HFF-Myc (cell line): ENCODE measurements around the gene FASTK.

Source experiments
- DNase-seq: peaks from one replicate; pipeline ENCODE4 v3.0.0-alpha.2; 2011; ENCODE audit warnings: low read depth; ENCODE audit errors: extremely low read depth
- H3K4me3 ChIP-seq: replicated peaks from 2 replicates; pipeline ENCODE4 v1.5.1; 2011; ENCODE audit warnings: low read depth, mild to moderate bottlenecking, control low read depth, low read length
- TF ChIP-seq, protein P1 (sequence below): IDR thresholded peaks from 2 replicates; pipeline ENCODE4 v1.5.1; 2012; ENCODE audit warnings: mild to moderate bottlenecking, low read depth, low read length, control low read depth; ENCODE audit errors: missing control alignments

Gene FASTK

DNA sequence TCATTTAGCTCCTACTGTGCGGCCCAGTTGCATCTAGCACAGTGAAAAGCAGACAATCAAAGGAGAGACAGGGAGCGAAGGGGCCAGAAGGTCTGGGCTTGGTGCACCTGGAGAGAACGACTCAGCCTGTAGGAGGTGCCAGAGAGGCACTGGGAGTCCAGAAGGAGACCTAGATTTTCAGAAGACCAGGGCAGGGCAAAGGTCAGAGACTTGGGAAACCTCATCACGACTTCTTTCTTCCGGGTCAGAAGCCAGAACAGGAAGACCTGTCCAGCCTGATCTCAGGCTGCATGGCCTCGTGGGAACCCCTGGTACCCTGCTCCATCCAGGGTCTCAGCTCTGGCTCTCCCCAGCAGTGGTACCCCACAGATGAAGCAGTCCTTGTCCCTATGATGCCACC, 10.8 kb upstream of the FASTK start:
- TF ChIP-seq, protein P1, sequence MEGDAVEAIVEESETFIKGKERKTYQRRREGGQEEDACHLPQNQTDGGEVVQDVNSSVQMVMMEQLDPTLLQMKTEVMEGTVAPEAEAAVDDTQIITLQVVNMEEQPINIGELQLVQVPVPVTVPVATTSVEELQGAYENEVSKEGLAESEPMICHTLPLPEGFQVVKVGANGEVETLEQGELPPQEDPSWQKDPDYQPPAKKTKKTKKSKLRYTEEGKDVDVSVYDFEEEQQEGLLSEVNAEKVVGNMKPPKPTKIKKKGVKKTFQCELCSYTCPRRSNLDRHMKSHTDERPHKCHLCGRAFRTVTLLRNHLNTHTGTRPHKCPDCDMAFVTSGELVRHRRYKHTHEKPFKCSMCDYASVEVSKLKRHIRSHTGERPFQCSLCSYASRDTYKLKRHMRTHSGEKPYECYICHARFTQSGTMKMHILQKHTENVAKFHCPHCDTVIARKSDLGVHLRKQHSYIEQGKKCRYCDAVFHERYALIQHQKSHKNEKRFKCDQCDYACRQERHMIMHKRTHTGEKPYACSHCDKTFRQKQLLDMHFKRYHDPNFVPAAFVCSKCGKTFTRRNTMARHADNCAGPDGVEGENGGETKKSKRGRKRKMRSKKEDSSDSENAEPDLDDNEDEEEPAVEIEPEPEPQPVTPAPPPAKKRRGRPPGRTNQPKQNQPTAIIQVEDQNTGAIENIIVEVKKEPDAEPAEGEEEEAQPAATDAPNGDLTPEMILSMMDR: peak; percentile 72
- H3K4me3 ChIP-seq: no peak overlapping the region
- no peak for DNase-seq

DNA sequence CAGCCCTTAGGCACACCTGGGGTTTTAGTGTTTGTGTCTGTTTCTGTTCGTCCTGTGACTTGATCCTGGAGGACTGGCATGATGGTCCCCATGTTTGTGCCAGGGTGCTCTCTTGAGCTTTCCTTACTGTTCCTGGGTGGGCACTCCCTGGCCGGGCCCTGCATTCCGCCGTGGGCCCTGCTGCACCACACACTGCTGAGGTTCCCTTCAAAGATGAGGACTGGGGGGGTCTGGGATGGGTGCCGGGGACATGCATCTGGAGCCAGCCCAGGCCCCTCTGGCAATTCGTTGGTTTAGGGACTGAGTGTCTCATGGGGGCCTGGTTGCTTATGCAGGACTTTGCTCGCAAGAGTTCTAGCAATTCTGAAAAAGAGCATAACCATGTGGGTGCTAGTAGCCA, 10.4 kb upstream of the FASTK start:
- no peak for DNase-seq
- no peak overlapping the region for H3K4me3 ChIP-seq
- TF ChIP-seq, protein P1: no peak

DNA sequence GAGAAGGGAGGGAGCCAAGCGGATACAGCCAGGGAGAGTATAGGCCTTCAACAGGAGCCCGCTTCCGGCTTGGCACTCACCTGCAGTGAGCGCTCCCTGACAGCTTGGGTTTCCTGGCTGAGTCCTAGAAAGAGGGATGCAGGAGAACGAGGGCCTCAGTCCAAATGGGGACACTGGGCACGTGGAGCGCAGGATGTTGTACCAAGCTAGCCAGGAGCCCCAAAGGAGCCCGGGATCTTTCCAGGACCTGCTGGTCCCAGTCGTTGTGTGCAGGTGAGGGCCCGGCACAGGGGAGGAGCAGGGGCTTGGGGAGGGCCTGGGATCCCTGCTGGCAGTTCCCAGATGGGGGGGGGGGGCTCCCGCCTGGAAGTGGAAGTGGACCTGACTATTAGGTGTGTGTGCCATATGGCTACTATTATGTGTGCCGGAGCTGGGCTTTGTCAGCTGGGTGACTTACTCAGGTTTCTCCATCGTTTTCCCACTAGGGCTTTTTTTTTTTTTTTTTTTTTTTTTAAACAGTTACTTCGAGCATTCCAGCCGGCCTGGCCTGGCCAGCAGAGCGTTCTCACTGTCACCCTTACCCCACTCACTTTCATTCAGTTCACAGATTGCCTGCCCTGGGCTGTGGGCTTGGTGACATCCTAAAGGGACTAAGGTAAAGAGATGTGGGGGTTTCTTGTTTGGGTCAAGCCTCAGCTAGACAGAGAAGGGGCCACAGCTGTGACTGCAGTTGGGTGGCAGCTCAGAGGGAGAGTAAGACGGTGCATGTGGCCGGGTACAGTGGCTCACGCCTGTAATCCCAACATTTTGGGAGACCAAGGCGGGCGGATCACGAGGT, 9.5 kb upstream of the FASTK start:
- TF ChIP-seq, protein P1: no peak
- no peak for DNase-seq
- peak overlapping the region; percentile 97 for H3K4me3 ChIP-seq

DNA sequence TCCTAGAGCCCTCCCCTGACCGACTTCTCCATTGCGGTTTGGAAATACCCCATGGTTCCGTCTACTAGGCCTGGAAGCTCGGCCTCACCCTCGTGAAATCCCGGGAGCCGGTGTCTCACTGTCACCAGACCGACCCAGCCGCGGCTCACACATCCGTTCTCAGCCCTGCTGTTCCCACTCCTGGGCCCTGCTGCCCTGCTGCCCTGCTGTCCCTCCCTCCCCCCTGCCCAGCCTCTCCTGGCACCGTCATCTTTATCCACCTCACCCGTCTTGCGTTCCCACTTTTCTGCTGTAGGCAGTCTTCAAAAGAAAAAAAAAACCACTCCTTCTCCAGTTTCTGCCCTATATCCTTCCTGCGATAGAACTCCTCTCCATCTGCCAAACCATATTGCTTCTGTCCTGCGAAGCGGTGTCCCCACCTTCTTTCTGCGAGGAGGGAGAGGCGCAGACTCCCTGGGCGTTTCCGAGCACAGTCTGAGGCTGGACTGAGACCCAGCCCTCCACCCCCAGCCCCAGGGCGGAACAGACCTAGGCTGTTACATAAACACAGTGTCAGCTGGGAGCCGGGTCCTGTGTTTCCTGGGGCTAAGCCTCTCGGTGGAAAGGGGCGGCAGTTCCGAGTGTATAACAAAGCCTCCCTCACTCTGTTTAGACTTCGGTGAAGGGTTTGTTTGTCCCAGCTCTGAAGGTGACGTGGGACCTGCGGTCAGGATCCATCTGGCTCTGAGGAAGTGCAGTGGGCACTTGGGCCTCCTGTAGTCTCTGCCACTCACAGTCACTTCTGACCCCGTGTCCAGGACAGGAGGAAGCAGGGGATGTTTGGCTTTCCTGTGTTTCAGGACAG, 8.5 kb upstream of the FASTK start:
- H3K4me3 ChIP-seq: peak overlapping the region; percentile 97
- no peak for DNase-seq
- TF ChIP-seq, protein P1: no peak

DNA sequence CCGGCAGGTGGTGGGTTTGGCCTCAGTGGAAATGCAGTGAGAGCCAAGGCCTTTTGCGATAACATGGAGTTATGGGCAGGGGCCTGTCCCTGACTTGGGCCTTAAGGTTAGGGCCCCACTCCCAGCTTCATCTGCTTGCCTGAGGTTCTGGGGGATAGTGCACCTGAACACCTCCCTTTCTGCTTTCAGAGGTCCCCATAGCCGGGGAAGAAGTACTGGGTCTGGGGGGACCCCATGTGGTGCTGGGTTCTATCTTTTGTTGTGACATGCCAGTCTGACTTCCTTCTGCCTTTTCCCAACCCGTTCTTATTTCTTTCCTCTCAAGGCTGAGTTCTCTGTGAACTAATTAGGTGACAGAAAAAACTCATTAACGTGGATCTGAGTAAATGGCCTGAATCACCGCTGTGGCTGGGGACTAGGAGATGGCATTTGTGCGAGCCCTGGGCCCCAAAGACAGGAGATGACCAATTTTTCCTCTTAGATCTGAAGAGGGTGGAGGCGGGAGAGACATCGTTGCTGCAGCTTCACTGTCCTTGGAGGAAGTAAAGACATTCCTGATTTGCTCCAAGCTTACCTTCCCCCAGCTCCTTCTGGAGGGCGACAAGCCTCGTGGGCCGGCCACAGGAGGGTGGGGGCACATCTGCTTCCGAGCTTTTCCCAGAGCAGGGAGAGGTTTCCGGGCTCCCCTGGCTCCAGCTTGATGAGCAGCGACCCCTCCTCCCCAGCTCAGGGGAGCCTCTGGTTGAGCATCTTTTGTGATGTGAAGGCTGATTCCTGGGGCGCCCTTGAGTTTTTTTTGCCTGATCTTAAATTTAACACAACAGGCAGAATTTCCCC, 7.6 kb upstream of the FASTK start:
- H3K4me3 ChIP-seq: peak overlapping the region; percentile 97
- TF ChIP-seq, protein P1: no peak
- no peak for DNase-seq

DNA sequence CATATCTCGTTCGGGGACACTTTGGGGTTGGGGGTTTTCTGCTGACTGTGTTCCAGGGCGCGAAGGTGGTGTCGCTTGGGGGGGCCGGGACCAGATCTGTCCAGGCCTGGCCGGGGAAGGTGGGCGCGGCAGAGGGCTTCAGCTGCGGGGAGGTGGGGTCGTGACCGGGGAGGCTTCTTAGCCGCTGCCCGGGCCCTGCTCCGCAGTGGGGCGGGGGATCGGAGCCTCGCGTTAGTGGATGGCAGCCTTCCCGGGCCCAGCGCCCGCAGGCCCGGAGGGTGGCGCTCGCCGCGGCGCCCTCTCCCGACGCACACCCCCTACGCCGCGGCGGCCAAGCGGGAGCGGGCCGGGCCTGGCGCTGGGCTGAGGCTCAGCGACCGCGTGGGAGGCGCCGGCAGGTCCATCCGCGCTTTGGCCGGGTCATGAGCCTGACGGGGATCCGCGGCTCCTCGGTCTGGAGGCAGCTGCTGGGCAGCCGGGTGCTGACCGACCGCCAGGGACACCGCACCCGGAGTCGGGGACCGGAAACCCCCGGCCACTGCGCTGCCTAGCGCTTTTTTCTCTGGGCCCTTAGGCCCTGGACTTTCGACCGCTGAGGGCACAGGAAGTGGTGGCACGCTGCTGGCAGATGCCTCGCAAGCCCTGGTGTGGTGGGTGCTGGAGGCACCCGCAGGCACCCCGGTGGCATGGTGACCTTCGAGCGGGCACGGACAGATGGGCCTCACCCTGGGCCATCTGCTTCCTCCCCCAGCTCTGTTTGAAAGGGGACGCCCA, 6.8 kb upstream of the FASTK start:
- no peak for DNase-seq
- TF ChIP-seq, protein P1: no peak
- peak overlapping the region; percentile 97 for H3K4me3 ChIP-seq
